LNCAP (cell line): Measurements from ENCODE around the gene GNAQ.

ENCODE experiments used
- CTCF ChIP-seq: fragments of 450-650 bp; IDR thresholded peaks from 2 replicates; pipeline ENCODE4 v1.5.1; 2017; ENCODE audit warnings: mild to moderate bottlenecking

GNAQ gene

DNA sequence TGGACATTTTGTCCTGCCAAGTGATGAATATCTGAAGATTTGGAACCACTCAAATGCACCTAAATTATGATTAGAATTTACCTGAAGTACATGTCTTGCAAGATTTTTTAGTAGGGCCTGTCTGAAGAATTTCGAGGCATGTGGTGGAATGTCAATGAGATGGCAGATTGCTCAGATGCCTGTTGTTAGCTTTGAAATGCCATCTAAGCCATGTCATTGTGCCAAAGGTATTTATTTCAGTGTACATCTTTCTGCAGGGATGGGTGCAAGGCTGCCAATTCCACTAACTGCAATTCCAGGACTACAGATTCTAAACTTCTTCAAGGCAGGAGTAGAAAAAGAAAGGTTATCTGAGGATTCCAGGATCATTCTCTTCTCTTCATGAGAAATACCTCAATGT is 9.1 kb upstream of the GNAQ start:
- TF ChIP-seq CTCF: no peak

DNA sequence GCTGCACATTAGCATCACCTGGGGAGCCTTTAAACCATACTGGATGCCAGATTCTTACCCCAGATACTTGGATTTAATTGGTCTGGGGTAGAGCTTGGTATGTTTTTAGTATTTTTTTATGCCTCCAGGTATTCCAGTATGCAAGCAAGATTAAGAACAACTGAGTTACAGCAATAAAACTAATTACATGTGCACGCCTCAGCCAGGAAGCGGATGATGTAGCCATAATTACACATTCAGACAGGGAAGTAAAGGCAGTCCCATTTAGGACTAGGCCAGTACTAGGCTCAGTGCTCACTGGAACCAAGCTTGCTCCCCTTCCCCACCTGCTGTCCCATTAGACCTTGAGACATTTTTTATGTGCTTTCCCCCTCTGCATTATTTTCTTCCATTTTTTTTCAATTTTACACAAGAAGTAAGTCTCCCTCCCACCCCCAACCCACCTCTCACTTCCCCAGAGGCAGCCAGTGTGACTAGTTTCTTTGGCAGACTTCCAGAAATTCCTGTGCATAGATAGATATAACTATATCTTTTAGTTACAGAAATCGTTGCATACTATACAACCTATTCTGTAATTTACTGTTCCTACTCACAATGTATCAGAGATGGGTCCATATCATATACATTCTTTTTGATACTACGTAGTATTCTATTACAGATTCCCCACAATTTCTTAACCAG is 7.1 kb upstream of the GNAQ start:
- no peak for TF ChIP-seq CTCF

DNA sequence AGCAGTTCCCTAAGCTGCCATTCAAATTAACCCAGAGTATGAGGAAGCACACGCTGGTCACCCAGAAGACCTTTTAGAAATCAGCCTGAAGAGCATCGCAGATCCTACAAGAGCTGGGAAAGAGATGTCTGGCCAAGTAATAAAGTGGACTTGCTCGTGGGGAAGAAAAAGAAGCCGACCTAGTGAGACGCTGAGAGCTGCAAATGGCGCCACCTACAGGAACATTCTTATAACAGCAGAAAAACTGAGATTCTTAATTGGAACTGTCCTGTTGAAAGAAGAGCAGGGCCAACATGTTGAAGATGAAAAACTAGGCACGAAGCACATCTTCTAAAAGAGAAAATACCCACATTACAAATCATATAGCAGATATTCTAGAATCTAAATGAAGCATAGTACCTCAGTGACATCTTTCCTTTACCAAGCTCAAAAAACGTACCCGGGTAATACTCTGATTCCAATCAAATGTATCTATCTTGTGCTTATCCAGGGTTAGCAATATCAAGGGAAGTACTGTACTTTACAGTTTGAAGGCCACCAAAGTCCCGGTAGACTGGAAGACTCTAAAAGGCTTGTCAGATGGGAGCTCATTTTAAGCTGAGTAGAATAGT is 3.9 kb upstream of the GNAQ start:
- TF ChIP-seq CTCF: peak; percentile 85

DNA sequence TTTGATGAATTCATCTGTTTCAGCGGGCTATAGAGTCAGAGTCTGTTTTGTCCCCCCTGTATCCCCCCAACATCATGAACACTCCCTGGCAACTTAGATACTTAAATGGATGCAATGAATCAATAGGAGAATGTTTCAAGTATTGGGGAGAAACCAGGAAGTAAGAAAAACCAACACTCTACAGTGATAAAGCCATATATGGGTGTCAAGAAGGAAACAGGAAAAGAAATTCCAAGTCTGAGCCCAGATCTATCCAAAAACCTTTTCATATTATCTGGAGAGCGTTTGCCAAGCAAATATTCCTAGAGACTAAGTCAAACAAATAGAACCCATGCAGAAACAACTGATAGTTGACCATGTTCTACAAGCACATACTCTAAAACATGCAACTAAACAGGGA is 2.3 kb upstream of the GNAQ start:
- TF ChIP-seq CTCF: no peak

DNA sequence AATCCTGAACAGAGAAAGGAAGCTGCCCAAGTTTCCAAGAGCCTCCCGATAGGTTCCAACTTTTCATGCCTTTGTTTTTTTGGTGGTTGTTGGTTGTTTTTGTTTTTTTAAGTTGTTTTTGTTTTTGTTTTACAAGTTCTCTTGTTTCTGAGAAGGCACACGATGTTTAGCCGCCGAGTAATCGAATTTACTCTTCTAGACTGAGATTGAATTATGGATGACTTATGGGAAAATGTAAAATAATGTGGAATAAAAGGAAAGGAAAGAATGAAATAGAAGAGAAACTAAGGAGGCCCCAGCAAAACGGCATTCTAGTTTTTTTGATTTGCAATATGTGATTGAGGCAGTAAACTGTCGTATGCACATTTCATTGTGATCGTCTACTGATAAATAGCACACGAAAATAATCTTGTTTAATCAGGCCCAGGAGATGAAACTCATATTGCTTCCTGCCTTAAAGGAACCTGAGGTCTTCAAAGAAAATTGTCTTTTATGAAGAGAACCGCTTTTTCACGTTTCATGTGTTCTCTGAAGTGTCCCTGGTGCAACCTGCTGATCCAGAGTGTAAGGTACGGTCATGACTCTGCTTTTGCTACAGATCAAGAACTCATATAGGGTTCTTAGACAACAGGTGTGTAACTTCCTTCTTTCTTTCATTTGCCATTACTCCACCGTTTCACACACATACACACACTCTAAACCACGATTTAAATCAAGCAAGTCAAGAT is 1.3 kb upstream of the GNAQ start:
- TF ChIP-seq CTCF: no peak

GRCh38 chr9:78031893-78032729 is 500 bp upstream of the GNAQ start:
- TF ChIP-seq CTCF: no peak
